OCI-LY3 (cell line): ENCODE results near the gene ZC3H6.

Experiments
- EZH2phosphoT487 ChIP-seq: fragments of 200-600 bp; shearing (Covaris generic); IDR thresholded peaks from 2 replicates; pipeline ENCODE4 v1.6.1; 2018; ENCODE audit warnings: antibody characterized with exemption, mixed run types, low read depth
- TF ChIP-seq, protein P1 (sequence below): fragments of 200-600, 300-600 bp; sonication (generic); IDR thresholded peaks from 2 replicates; pipeline ENCODE4 v1.5.1; 2014; ENCODE audit warnings: antibody characterized with exemption, low read length, low read depth

DNA sequence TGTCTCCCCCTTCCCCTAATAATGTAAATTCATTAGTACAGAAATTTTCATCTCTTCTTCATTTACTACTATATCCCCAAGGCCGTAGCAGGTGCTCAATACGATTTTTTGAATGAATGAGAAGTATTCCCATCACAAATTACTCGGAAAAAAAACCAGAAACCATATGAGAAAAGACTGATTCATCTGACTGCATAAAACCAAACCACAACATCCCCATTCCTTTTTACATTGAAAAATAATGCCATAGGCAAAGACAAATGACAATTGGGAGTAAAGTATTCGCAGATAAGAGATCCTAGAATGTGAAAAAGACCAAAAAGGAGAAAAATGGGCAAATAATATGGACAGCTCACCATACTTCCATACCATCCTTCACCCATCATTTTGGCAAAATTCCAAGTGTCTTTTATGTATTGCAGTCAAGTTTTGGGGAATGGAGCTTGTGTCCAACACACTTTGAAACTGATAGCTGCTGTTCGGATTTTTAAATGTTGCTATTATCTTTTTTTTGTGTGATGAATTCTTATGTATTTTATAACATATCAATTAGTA is 22.1 kb upstream of the ZC3H6 start:
- TF ChIP-seq, protein P1, sequence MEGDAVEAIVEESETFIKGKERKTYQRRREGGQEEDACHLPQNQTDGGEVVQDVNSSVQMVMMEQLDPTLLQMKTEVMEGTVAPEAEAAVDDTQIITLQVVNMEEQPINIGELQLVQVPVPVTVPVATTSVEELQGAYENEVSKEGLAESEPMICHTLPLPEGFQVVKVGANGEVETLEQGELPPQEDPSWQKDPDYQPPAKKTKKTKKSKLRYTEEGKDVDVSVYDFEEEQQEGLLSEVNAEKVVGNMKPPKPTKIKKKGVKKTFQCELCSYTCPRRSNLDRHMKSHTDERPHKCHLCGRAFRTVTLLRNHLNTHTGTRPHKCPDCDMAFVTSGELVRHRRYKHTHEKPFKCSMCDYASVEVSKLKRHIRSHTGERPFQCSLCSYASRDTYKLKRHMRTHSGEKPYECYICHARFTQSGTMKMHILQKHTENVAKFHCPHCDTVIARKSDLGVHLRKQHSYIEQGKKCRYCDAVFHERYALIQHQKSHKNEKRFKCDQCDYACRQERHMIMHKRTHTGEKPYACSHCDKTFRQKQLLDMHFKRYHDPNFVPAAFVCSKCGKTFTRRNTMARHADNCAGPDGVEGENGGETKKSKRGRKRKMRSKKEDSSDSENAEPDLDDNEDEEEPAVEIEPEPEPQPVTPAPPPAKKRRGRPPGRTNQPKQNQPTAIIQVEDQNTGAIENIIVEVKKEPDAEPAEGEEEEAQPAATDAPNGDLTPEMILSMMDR, result no peak
- TF ChIP-seq EZH2phosphoT487, result no peak
